Activated naive CD8-positive, alpha-beta T cell treated with anti-CD3 and anti-CD28 coated beads, Interleukin-2, amount 50 U/mL, for 24 hours (primary cell): ENCODE measurements around the gene ABCA4.
"Not testable (repeated sequence)": the region's sequence is repeated elsewhere in the genome, so short reads cannot be mapped to it uniquely, and the experiment has no call there.

ENCODE experiments used
- ATAC-seq: fragments of 150-1000 bp; cut with Tn5 transposase; one replicate; pipeline ENCODE4 v1.10.0; 2021
- DNase-seq: peaks from one replicate; pipeline ENCODE4 v3.0.0; 2021
- H3K27ac Mint-ChIP-seq: one replicate; pipeline ENCODE4 v1.8.0; 2021; ENCODE audit warnings: mild to moderate bottlenecking, mixed read lengths
- H3K27me3 Mint-ChIP-seq: one replicate; pipeline ENCODE4 v1.8.0; 2021; ENCODE audit warnings: mixed read lengths
- H3K36me3 Mint-ChIP-seq: one replicate; pipeline ENCODE4 v1.8.0; 2021; ENCODE audit warnings: low read depth, mixed read lengths
- H3K4me1 Mint-ChIP-seq: one replicate; pipeline ENCODE4 v1.8.0; 2021; ENCODE audit warnings: mixed read lengths
- H3K4me3 Mint-ChIP-seq: one replicate; pipeline ENCODE4 v1.8.0; 2021; ENCODE audit warnings: mild to moderate bottlenecking, moderate library complexity, mixed read lengths
- H3K9me3 Mint-ChIP-seq: one replicate; pipeline ENCODE4 v1.8.0; 2021; ENCODE audit warnings: mixed read lengths

ABCA4 gene

GRCh38 chr1:94014087-94014486 lies 106.9 kb downstream of the ABCA4 start:
- H3K27ac Mint-ChIP-seq, result no peak overlapping the region
- H3K9me3 Mint-ChIP-seq, result no peaks in the 10 kb centered on the region
- DNase-seq (no peak), ATAC-seq (no peak)
- H3K27me3 Mint-ChIP-seq, result peaks cover 5% of the 10 kb centered on the region
- H3K4me1 Mint-ChIP-seq, result peaks cover 19% of the 10 kb centered on the region
- H3K4me3 Mint-ChIP-seq, result no peak overlapping the region
- no peaks in the 10 kb centered on the region for H3K36me3 Mint-ChIP-seq

DNA sequence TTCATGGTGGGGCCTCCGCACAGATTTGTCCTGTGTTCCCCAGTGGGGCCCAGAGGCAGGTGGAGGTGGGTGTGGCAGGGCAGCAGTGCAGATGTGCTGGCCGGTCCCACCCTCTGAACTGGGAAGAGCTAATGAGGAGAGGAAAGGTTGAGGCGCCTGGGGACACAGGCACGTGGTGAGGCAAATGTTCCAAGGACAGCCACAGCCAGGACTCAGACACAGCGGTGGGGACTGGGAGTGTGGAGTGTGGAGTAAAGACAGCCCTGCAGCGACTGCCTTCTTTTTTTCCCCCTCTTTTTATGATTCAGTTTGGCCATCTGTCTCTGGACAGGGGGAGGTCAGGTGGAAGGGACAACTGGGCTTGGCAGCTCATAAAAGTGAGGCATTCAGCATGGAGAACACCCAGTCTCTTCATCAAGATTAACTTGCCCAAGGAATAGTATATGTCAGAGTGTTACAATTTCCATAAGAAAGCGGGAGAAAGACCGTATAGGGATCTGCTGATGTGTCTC lies 107.5 kb downstream of the ABCA4 start:
- ATAC-seq, result no peak
- no peaks in the 10 kb centered on the region for H3K9me3 Mint-ChIP-seq
- H3K4me3 Mint-ChIP-seq, result no peak overlapping the region
- H3K36me3 Mint-ChIP-seq, result no peaks in the 10 kb centered on the region
- peaks cover 19% of the 10 kb centered on the region for H3K4me1 Mint-ChIP-seq
- H3K27ac Mint-ChIP-seq, result no peak overlapping the region
- peaks cover 5% of the 10 kb centered on the region for H3K27me3 Mint-ChIP-seq
- DNase-seq, result no peak

GRCh38 chr1:94012708-94013366 lies 108.1 kb downstream of the ABCA4 start:
- peaks cover 5% of the 10 kb centered on the region for H3K27me3 Mint-ChIP-seq
- H3K4me3 Mint-ChIP-seq, result no peak overlapping the region
- no peak for ATAC-seq
- no peaks in the 10 kb centered on the region for H3K9me3 Mint-ChIP-seq
- no peak for DNase-seq
- peaks cover 15% of the 10 kb centered on the region for H3K4me1 Mint-ChIP-seq
- no peaks in the 10 kb centered on the region for H3K36me3 Mint-ChIP-seq
- H3K27ac Mint-ChIP-seq, result no peak overlapping the region

GRCh38 chr1:94011709-94012595 lies 109.0 kb downstream of the ABCA4 start:
- ATAC-seq, result no peak
- Mint-ChIP-seq H3K9me3 (no peaks in the 10 kb centered on the region), H3K27me3 (peaks cover 5% of the 10 kb centered on the region), H3K27ac (no peak overlapping the region), H3K4me1 (peaks cover 6% of the 10 kb centered on the region), H3K4me3 (no peak overlapping the region), H3K36me3 (no peaks in the 10 kb centered on the region)
- DNase-seq, result no peak

- DNase-seq (no peak), ATAC-seq (no peak)
- no peaks in the 10 kb centered on the region for H3K4me1 Mint-ChIP-seq
- H3K4me3 Mint-ChIP-seq, result no peak overlapping the region
- H3K27ac Mint-ChIP-seq, result no peak overlapping the region
- H3K9me3 Mint-ChIP-seq, result no peaks in the 10 kb centered on the region
- no peaks in the 10 kb centered on the region for H3K36me3 Mint-ChIP-seq
- H3K27me3 Mint-ChIP-seq, result peaks cover 3% of the 10 kb centered on the region
Observed at GRCh38 chr1:94011129-94011528, 109.8 kb downstream of the ABCA4 start.

- DNase-seq (no peak), ATAC-seq (no peak)
- no peaks in the 10 kb centered on the region for H3K36me3 Mint-ChIP-seq
- H3K4me1 Mint-ChIP-seq, result no peaks in the 10 kb centered on the region
- no peaks in the 10 kb centered on the region for H3K9me3 Mint-ChIP-seq
- peaks cover 12% of the 10 kb centered on the region for H3K27me3 Mint-ChIP-seq
- H3K4me3 Mint-ChIP-seq, result no peak overlapping the region
- H3K27ac Mint-ChIP-seq, result no peak overlapping the region
Observed at GRCh38 chr1:94009304-94009703, 111.6 kb downstream of the ABCA4 start.

- Mint-ChIP-seq H3K27ac (no peak overlapping the region), H3K4me1 (no peaks in the 10 kb centered on the region), H3K4me3 (no peak overlapping the region), H3K27me3 (peaks cover 9% of the 10 kb centered on the region), H3K36me3 (no peaks in the 10 kb centered on the region), H3K9me3 (no peaks in the 10 kb centered on the region)
- ATAC-seq (no peak), DNase-seq (no peak)
Observed at GRCh38 chr1:94006604-94007003, 114.3 kb downstream of the ABCA4 start.

DNA sequence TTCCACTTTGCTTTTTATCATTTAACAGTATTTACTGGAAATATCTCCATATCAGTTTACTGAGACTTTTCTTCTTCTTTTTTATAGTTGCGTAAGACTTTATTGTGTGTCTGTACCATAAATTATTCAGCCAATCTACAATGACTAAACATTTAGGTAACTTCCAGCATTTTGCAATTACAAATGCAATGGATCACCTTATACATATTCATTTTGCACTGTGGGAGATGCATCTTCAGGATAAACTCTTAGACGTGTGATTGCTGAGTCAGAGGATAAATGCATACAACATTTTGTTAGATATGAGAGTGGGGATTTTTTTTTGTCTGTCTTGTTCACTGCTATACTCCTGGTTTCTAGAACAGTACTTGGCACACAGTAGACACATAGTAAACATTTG lies 116.0 kb downstream of the ABCA4 start:
- Mint-ChIP-seq H3K9me3 (no peaks in the 10 kb centered on the region), H3K4me1 (no peaks in the 10 kb centered on the region), H3K4me3 (no peak overlapping the region), H3K27ac (no peak overlapping the region), H3K27me3 (peaks cover 11% of the 10 kb centered on the region), H3K36me3 (no peaks in the 10 kb centered on the region)
- ATAC-seq (no peak), DNase-seq (no peak)

GRCh38 chr1:94002046-94002787 lies 118.7 kb downstream of the ABCA4 start:
- DNase-seq, result no peak
- no peak for ATAC-seq
- no peaks in the 10 kb centered on the region for H3K9me3 Mint-ChIP-seq
- H3K4me1 Mint-ChIP-seq, result no peaks in the 10 kb centered on the region
- H3K4me3 Mint-ChIP-seq, result no peak overlapping the region
- no peaks in the 10 kb centered on the region for H3K36me3 Mint-ChIP-seq
- no peak overlapping the region for H3K27ac Mint-ChIP-seq
- peaks cover 11% of the 10 kb centered on the region for H3K27me3 Mint-ChIP-seq

DNA sequence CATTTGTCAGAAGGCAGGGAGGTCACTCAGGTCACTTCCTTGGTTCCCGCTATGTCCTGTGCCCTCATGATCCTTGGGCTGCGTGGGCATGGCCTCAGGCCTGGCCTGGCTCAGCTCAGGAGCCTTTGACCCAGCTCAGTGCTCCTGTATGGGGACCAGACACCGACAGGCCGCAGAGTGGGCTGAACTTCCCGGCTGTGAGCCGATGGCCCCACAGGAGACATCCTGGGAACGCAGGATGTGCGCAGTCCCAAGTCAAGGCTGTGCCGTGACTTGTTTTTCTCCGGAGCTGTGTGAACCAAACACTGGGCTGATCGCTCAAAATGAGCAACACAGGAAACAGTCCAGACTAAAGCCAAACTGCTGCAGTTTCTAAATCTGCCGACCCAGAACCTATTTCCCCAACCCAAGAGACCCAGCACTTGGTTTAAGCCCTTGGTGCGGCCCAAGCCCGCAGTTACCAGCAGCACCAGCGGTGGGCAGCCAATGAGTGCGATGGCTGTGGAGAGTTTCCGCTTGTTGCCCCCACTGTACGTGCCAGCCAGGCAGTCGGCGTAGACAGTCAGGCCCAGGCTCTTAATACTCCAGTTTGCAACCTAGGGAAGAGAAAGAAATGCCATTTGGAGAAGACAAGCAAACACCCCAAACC lies 119.4 kb downstream of the ABCA4 start:
- no peaks in the 10 kb centered on the region for H3K36me3 Mint-ChIP-seq
- H3K4me3 Mint-ChIP-seq, result no peak overlapping the region
- no peaks in the 10 kb centered on the region for H3K9me3 Mint-ChIP-seq
- no peak overlapping the region for H3K27ac Mint-ChIP-seq
- DNase-seq (no peak), ATAC-seq (no peak)
- H3K4me1 Mint-ChIP-seq, result no peaks in the 10 kb centered on the region
- peaks cover 13% of the 10 kb centered on the region for H3K27me3 Mint-ChIP-seq

DNA sequence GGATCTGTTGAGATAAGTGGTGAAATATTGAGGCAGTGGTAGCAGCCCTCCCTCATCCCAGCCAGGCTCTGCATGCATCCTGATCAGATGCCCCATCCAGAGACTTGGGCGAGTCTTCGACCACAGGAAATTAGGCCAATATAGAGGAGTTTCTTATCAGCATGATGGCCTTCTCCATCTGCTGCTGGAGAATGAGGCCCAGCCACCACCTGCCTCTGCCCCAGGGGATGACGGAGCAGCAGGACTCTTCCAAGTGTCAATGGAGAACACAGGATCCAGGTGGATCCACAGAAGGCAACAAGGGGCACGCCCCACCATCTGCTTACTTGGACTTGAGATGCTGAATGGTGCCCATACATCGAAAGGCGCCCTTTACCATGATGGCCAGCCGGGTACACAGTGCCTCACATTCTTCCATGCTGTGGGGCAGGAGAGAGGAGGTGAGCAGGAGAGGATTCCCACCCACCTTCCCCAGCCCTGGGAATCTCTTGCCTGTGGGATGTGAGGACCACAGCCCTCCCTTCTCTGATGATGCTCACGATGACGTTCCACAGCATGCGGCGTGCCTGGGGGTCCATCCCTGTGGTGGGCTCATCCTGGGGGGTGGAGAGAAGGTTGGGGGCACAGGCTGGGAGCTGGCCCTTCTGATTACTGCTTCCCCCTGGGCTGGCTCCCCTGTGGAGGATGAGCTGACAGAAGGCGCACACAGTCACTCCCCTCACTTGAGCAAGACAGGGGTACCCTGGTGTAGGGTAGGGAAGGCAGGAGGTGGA lies 120.3 kb downstream of the ABCA4 start:
- Mint-ChIP-seq H3K4me3 (no peak overlapping the region), H3K27ac (no peak overlapping the region), H3K27me3 (peaks cover 16% of the 10 kb centered on the region), H3K9me3 (no peaks in the 10 kb centered on the region), H3K4me1 (no peaks in the 10 kb centered on the region), H3K36me3 (no peaks in the 10 kb centered on the region)
- ATAC-seq (no peak), DNase-seq (no peak)

GRCh38 chr1:93999840-94000415 lies 121.0 kb downstream of the ABCA4 start:
- Mint-ChIP-seq H3K36me3 (no peaks in the 10 kb centered on the region), H3K9me3 (no peaks in the 10 kb centered on the region), H3K4me3 (no peak overlapping the region), H3K4me1 (no peaks in the 10 kb centered on the region), H3K27ac (no peak overlapping the region), H3K27me3 (peaks cover 12% of the 10 kb centered on the region)
- no peak for DNase-seq
- ATAC-seq, result no peak

GRCh38 chr1:93998532-93998931 lies 122.4 kb downstream of the ABCA4 start:
- H3K27me3 Mint-ChIP-seq, H3K36me3 Mint-ChIP-seq, H3K4me3 Mint-ChIP-seq, H3K4me1 Mint-ChIP-seq, ATAC-seq, H3K27ac Mint-ChIP-seq, DNase-seq, H3K9me3 Mint-ChIP-seq: not testable (repeated sequence)
